Measurements from ENCODE around the gene IQCH.

- TF ChIP-seq CTCF (IDR thresholded peaks at IDR 0.05), result no peak
- TF ChIP-seq POLR2A (IDR thresholded peaks at IDR 0.05), result no peak
Observed at GRCh38 chr15:67296188-67296587, 41.6 kb downstream of the IQCH start.

Data from thyroid gland (tissue), 4 donors.